Measurements from ENCODE around the gene GNAS. TPM values are rescaled to one million over a fixed set of nuclear protein-coding genes. Genes with fewer than 3 reads are reported as not detected.

Gene GNAS
- total RNA-seq, 2 experiments from 2014 or later = 658 to 692 TPM

DNA sequence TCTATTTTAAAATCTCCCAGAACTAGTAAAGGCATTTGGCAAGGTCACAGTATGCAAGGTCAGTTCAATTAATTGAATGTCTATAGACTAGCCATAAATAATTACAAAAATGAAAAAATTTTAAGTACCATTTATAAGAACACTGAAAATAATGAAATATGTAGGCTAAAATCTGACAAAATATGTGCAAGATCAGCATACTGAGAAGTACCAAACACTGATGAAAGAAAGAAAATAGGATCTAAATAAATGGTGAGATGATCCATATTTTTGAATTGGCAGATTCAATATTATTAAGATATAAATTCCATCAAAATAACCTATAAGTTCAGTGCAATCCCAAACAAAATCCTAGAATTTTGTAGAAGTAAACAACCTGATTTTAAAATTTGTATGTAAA is 100.5 kb downstream of the GNAS start:
- POLR2A ChIA-PET = no interaction called here
- DNase-seq = no peak
- CTCF ChIA-PET = no interaction called here
- H3K9me3 Mint-ChIP-seq = no peaks in the 10 kb centered on the region
- H3K27ac Mint-ChIP-seq = no peak overlapping the region
- peaks cover 8% of the 10 kb centered on the region for H3K27me3 Mint-ChIP-seq
- intact Hi-C loops (cut with micrococcal nuclease) = no loop called here
- no peaks in the 10 kb centered on the region for H3K36me3 Mint-ChIP-seq
- no peaks in the 10 kb centered on the region for H3K4me1 Mint-ChIP-seq (ENCODE audit: low read depth)
- no peak overlapping the region for H3K4me3 Mint-ChIP-seq

DNA sequence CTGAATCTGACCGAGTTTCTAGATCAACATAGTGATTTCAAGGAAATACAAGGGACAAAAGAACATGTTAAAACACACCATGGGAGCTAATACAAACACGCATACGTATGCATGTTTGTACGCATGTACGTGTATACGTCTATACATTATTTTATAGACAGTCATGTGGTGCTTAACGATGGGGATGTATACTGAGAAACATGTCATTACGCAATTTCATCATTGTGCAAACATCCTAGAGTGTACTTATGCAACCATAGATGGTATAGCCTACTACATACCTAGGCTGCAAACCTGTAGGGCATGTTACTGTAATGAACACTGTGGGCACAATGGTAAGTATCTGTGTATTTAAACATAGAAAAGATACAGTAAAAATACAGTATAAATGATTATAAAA is 103.6 kb downstream of the GNAS start:
- no peak for DNase-seq
- H3K36me3 Mint-ChIP-seq = no peaks in the 10 kb centered on the region
- ChIA-PET CTCF (no interaction called here), POLR2A (no interaction called here)
- no peak overlapping the region for H3K4me3 Mint-ChIP-seq
- H3K27me3 Mint-ChIP-seq = peaks cover 5% of the 10 kb centered on the region
- H3K4me1 Mint-ChIP-seq (ENCODE audit: low read depth) = no peaks in the 10 kb centered on the region
- no peaks in the 10 kb centered on the region for H3K9me3 Mint-ChIP-seq
- H3K27ac Mint-ChIP-seq = no peak overlapping the region
- intact Hi-C loops (cut with micrococcal nuclease) = no loop called here

DNA sequence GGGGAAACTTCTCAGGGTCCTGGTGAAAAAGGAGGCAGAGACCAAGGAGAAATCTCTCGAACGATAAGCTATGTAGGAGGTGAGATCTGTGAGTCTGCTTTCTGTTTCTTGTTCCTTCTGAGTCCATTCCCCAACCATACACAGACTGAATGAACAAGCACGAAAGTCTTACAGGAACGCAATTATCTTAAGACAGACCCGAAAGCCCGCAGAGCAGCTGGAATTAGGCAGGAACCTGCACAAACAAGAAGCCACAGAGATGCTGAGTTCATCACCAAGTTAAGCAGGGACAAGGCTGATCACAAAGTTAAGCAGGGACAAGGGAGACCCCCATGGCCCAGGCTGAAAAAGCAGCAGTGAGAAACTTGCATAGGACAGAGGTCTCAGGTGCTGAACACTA is 107.1 kb downstream of the GNAS start:
- intact Hi-C loops (cut with micrococcal nuclease) = no loop called here
- Mint-ChIP-seq H3K27me3 (peaks cover 10% of the 10 kb centered on the region), H3K9me3 (no peaks in the 10 kb centered on the region), H3K4me3 (no peak overlapping the region), H3K36me3 (no peaks in the 10 kb centered on the region), H3K27ac (no peak overlapping the region), H3K4me1 (ENCODE audit: low read depth) (no peaks in the 10 kb centered on the region)
- ChIA-PET CTCF (no interaction called here), POLR2A (no interaction called here)
- DNase-seq = no peak

Small RNA genes lying within 50 kb of the gene (microRNA-seq; reads per million reads assigned to microRNA genes)
- not detected for gene MIR298 (ENCODE audit: borderline microRNAs expressed, borderline number of aligned reads, borderline replicate concordance)

Other genes starting within 250 kb of the GNAS start
- gene STX16, start 201.4 kb upstream of the GNAS start, total RNA-seq = 100 to 1,000 TPM in 1 of 2 experiments, 10 to 100 TPM in 1; 88.7 to 104 TPM
- 10 to 100 TPM; 17.8 to 18.8 TPM for gene NPEPL1, start 159.9 kb upstream of the GNAS start, total RNA-seq
- 1 to 10 TPM; 1.1 to 1.3 TPM for gene GNAS-AS1, start 1.8 kb upstream of the GNAS start, total RNA-seq
- 10 to 100 TPM; 80.5 to 92.3 TPM for gene NELFCD, start 128.5 kb downstream of the GNAS start, total RNA-seq
- 10 to 100 TPM; 32.9 to 34.8 TPM for gene CTSZ, start 154.5 kb downstream of the GNAS start, total RNA-seq
- not detected for gene TUBB1, start 166.7 kb downstream of the GNAS start, total RNA-seq
- gene ATP5F1E, start 179.6 kb downstream of the GNAS start, total RNA-seq = 10 to 100 TPM; 82.2 to 90.4 TPM
- 100 to 1,000 TPM; 148 to 151 TPM for gene PRELID3B, start 190.1 kb downstream of the GNAS start, total RNA-seq

Measured in activated CD4-positive, alpha-beta memory T cell treated with anti-CD3 and anti-CD28 coated beads for 36 hours (primary cell).